HEK293T (cell line): ENCODE results near the gene NPHP4.

Source experiments
- BHLHE40 ChIP-seq: fragments of 450-650 bp; IDR thresholded peaks from 2 replicates; pipeline ENCODE4 v1.6.1; 2016; ENCODE audit warnings: mild to moderate bottlenecking, moderate library complexity, borderline replicate concordance
- ELF4 ChIP-seq: fragments of 450-650 bp; IDR thresholded peaks from 2 replicates; pipeline ENCODE4 v1.6.1; 2017; ENCODE audit warnings: antibody characterized with exemption
- FOXA1 ChIP-seq: fragments of 450-650 bp; IDR thresholded peaks from 2 replicates; pipeline ENCODE4 v1.6.1; 2016; ENCODE audit warnings: mild to moderate bottlenecking
- FOXK2 ChIP-seq: fragments of 450-650 bp; IDR thresholded peaks from 2 replicates; pipeline ENCODE4 v1.6.1; 2016; ENCODE audit warnings: mild to moderate bottlenecking
- FOXM1 ChIP-seq: fragments of 450-650 bp; IDR thresholded peaks from 2 replicates; pipeline ENCODE4 v1.6.1; 2017; ENCODE audit warnings: mild to moderate bottlenecking, borderline replicate concordance
- HDGF ChIP-seq: fragments of 450-650 bp; IDR thresholded peaks from 2 replicates; pipeline ENCODE4 v1.6.1; 2017; ENCODE audit warnings: antibody characterized with exemption, borderline replicate concordance
- NFRKB ChIP-seq: fragments of 450-650 bp; IDR thresholded peaks from 2 replicates; pipeline ENCODE4 v1.6.1; 2016; ENCODE audit warnings: mild to moderate bottlenecking, moderate library complexity
- SP1 ChIP-seq: fragments of 450-650 bp; IDR thresholded peaks from 2 replicates; pipeline ENCODE4 v1.6.1; 2017
- SUZ12 ChIP-seq: fragments of 450-650 bp; IDR thresholded peaks from 2 replicates; pipeline ENCODE4 v1.6.1; 2016; ENCODE audit warnings: mild to moderate bottlenecking
- TARDBP ChIP-seq: fragments of 450-650 bp; IDR thresholded peaks from 2 replicates; pipeline ENCODE4 v1.6.1; 2016
- ZNF384 ChIP-seq: fragments of 450-650 bp; IDR thresholded peaks from 2 replicates; pipeline ENCODE4 v1.6.1; 2016

GRCh38 chr1:5886541-5887348 is 105.5 kb downstream of the NPHP4 start:
- TF ChIP-seq HDGF (no peak), SUZ12 (no peak), TARDBP (no peak), BHLHE40 (no peak), NFRKB (no peak), ELF4 (no peak), FOXM1 (no peak), SP1 (no peak), FOXK2 (no peak), FOXA1 (no peak), ZNF384 (no peak)
